ENCODE data around the gene ADNP.

The ADNP gene

DNA sequence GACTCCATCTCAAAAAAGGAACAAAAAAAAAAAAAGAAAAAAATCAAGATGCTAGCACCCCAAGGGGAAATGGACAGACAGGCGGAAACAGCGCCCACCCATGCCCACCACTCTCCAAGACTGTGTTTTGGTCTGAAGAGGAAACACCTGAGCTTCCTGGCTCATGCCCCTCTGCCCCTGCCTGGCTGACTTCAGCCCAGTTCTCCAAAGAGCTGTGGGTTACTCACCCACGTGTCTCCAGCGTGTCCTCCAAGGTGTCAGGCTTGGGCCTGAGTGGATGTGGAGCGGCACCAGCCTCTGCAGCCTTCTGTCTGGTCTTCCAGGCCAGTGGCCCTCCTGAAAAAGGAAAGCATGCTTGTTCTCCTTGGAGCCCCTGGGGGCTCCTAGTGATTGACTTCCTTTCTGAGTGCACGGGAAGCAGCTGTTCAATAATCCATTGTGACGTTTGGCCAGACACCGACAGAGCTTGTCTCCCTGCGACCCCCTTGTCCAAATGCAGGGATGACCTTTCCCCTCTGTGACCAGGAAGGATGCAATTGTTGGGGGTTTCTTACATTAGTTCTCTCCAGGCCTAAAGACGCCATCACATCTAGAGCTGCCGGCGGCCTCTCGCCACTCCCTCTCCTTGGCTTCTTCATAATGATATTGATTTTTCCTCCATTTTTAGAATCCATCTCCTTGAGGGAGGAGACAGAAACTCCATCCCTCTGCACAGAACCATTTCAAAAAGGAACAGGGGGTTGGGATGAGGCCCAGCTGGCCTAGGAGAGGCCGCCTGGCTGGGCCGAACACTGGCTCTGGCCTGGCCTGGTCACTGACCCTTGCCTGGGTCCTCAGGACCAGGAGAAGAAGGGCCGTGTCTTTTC lies 58.4 kb downstream of the ADNP start:
- DNase-seq (ENCODE audit: low read depth): no peak

DNA sequence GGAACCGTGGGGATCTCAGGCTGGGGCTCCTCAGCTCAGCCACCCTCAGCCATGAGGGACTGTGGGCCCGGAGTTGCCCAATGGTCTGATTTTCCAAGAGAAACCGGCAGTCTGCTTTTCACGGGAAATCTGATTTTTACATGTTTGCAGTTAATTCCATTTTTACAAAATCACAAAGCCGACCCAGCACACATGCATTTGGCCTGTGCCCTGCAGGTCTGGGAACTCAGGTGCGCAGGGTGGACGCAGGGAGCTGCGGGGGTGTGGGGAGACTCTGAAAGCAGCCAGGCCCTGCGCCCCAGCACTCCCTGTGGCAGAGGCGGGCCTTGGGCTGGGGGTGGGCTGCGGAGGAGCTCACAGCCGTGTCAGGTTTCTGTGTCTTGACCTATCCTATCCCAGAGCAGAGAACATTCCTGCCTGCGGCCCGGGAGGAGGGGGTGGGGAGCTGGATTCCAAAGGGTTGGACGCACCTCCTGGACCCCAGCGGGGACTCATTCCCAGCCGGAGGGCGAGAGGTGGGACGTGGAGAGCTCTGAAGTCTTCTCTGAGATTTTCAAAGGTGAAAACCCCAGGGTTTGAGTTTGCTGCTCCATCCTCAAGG lies 60.6 kb downstream of the ADNP start:
- no peak for DNase-seq (ENCODE audit: low read depth)

DNA sequence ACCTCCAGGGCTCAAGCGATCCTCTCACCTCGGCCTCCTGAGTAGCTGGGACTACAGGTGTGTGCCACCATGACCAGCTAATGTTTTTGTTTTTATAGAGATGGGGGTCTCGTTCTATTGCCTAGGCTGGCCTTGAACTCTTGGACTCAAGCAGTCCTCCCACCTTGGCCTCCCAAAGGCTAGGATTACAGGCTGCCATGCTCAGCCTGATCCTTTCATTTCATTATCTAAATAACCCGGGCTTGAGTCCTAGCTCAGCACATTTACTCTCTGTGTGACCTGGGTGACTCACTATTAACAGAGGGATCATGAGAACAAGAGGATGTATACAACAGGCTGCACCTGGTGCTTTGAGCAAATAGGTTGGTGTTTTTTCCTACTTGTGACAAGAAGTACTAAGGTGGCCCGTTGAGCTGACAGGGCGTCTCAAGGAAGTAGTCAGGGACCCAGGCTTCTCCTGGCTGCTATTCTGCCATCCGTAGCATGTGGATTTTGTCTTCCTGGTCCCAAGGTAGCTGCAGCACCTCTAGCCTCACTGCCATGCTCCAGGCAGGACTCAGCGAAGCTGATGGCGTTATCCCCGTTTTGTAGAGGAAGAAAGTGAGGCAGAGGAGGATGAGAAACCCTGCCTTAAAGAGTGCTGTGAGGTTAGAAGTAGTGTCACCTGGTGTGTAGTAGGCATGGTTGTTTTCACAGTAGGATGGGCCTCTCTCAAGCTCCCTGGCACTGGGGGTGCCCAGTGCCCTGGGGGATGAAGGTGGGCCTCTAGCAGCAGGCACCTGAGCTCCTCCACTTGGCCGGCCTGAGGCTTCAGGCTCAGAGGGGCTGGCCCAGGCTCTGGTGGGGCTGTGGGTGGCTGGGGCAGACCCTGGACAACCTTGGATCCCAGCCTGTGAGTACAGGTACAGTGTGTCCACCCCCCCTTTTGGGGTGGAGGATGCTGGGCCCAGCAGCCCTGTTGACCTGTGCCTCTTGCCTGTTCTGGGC lies 62.4 kb downstream of the ADNP start:
- DNase-seq (ENCODE audit: low read depth): no peak

DNA sequence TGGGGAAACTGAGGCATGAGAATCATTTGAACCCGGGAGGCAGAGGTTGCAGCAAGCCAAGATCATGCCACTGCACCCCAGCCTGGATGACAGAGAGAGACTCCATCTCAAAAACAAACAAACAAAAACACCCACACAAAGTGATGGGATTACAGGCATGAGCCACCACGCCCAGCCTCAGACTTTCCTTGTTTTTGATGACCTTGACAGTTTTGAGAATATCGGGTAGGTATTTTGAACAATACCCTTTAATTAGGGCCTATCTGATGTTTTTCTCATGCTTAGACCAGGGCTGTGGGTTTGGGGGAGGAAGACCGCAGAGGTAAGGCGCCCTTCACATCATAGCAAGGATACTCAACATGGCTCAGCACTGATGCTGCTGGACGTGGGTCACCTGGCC lies 63.4 kb downstream of the ADNP start:
- DNase-seq (ENCODE audit: low read depth): no peak

DNA sequence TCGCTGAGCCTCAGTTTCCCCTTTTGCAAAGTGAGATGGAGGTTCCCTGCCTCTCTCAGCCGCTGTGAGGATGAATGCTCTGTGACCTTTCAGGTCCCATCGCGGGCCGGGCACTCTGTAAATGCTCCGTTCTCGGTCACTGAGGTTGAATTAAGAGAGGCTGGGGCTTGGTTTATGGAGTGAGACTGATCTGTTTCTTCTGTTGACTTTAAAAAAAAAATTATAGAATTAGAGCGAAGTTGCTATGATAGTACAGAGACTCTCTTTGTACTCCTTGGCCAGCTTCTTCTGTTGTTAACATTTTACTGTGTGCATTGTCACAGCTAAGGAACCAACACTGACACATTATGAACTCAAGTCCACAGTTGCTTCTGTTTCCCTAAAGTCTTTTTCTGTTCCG lies 64.4 kb downstream of the ADNP start:
- DNase-seq (ENCODE audit: low read depth): no peak

DNA sequence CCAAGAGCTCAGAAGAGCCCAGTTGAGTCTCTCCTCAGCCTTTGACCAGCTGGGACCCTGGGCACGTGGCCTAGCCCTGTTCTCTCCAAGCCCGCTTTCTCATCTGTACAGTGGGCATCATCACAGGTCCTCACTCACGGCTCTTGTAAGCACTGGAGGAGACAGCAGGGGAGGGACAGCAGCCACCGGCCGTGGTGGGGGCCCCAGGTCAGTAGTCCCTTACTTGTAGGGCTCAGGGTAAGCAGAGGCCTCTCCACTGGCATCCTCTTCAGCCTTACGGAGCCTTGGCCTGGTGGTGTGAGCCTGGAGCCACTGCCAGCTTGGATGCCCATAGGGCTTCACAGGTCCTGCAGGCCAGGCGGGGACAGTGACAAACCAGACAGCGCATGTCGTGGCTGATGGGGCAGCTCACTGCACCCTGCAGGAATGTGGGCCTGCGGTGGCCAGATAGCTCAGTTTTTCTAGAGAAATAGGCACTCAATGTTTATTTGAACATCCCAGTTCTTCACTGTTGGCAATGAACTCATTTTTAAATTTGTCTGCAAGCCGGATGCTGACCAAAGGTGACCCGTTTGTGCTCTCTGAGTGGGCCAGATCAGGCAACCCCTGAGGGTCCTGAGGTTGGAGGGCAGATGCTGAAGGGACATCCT lies 65.1 kb downstream of the ADNP start:
- no peak for DNase-seq (ENCODE audit: low read depth)

DNA sequence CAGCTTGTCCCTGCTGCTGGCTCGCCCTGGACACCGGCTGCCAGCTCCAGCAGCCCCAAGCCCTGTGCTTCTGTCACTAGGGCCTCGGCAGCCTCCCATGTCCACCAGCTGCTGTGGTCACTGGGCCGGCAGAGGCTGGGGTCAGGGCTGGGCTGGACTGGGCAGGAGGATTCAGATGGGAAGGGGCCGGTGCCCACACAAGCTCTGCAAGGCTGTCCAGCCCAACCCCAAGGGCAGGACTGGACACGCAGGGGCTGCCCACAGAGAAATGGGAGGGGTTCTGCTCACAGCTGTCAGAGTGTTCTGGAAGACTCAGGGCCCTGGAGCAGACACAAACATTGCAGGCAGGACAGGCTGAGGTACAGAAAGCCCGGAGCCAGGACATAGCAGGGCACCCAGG lies 65.6 kb downstream of the ADNP start:
- DNase-seq (ENCODE audit: low read depth): no peak

DNA sequence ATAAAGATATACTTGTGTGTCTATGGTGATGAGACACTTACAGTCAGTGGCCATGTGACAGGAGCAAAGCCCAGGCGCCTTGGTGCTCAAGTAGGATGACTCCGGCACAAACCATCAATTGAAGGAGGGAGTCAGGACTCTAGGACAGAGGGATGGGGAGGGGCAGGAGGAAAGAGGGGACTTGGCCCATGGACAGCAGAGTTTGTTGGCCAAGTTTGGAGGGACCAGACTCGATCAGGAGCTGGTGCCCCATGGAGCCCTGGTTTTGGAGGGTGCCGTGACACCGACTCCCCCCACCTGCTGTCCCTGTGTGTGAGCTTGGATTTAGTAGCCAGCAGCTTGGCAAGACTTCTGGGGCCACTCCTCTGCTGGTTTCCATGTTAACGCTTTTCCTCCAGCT lies 66.1 kb downstream of the ADNP start:
- no peak for DNase-seq (ENCODE audit: low read depth)

DNA sequence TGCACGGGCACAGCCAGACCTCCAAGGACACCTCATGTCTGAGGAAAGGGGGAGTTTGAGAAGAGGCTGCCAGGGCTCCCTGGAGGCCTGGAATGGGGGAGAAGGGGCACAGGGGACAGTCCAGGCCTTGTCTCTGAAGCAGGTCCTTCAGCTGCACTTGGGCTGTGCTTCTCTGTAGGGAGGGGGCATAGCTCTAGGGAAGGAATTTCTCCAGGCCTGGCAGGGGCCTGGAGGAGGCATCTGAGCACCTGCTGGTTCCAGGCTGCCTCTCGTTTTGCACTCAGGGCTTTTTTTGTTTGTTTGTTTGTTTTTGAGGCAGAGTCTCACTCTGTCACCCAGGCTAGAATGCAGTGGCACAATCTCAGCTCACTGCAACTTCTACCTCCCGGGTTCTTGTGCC lies 68.7 kb downstream of the ADNP start:
- DNase-seq (ENCODE audit: low read depth): no peak

DNA sequence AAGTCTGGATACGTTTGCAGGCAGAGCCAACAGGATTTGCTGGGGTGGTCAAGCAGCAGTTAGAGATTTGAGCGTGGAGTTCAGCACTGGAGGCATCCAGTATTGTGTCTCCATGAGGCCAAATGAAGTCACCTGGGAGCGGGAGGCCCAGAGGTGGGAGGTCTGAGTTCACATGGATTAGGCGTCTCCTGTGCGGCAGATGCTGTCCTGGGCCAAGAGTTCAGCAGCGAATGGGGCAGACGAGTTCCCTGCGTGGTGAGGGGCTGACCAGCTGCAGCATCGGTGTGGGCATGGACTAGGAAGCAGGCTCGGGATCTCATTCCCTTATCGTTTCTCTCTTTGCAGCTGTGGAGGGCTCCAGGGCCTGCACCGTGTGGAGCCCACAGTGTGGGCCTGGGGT lies 70.2 kb downstream of the ADNP start:
- DNase-seq (ENCODE audit: low read depth): no peak

DNA sequence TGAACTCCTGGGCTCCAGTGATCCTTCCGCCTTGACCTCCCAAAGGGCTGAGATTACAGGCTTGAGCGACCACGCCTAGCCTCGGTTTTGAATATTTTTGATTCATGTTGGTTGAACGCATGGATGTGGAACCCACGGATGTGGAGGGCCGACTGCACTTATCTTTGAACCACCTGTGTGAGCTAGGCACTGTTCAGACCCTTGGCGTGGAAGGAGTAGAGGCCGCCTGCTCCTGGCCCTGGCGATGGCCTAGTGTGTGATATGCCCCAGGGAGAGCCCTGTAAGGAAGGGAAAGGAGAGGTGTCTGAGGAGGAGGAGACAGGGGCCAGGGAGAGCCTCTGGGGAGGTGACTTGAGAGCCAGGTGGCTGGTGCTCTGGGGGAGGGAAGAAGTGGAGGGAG lies 72.1 kb downstream of the ADNP start:
- DNase-seq (ENCODE audit: low read depth): no peak

DNA sequence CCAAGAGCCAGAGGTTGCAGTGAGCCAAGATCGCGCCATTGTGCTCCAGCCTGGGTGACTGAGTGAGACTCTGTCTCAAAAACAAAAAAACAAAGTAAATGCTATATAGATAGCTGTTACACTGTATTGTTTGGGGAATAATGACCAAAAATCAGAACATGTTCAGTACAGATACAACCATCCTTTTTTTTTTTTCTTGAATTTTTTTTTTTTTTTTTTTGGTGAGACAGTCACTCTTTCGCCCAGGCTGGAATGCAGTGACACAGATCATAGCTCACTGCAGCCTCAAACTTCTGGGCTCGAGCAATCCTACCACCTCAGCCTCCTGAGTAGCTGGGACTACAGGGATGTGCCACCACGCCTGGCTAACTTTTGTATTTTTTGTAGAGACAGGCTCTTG lies 72.7 kb downstream of the ADNP start:
- no peak for DNase-seq (ENCODE audit: low read depth)

DNA sequence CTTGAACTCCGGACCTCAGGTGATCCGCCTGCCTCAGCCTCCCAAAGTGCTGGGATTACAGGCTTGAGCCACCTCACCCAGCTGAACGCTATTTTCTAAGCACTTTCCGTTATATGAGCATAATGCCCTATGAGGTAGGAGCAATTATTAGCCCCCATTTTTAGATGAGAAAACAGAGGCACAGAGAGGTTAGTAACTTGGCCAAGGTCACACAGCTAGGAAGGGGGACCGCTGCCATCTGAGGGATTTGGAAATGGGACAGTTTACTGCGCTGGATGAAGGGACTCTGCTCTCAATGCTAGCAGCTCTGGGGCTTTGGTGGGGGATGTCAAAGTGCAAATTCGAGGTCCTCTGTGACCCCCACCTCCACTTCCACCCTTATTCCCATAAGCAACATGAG lies 73.9 kb downstream of the ADNP start:
- DNase-seq (ENCODE audit: low read depth): no peak

DNA sequence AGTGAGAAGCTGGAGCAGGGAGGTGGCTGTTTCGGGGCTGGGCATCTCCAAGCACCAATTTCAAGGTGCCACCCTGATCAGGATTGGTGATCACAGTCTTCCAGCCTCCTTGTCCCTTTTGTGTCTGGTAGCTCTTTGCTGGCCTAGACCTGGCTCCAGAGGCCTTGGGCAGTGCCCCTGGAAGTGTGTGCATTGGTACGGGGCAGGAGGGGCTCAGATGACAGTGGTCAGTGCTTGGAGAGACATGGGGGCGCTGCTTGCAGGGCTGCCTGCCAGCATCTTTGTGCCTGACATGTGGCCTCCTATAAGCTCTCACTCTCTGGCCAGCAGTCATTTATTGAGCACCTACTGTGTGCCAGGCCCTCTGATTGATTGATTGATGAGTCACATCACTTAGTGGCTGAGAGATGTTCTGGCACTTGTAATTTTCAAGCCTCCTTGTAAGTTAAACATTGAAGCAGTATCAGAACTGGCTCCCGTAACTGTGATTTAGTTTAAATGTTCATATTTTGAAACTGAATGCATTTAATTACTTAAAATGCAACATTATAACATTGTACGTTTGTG lies 74.7 kb downstream of the ADNP start:
- DNase-seq (ENCODE audit: low read depth): no peak

DNA sequence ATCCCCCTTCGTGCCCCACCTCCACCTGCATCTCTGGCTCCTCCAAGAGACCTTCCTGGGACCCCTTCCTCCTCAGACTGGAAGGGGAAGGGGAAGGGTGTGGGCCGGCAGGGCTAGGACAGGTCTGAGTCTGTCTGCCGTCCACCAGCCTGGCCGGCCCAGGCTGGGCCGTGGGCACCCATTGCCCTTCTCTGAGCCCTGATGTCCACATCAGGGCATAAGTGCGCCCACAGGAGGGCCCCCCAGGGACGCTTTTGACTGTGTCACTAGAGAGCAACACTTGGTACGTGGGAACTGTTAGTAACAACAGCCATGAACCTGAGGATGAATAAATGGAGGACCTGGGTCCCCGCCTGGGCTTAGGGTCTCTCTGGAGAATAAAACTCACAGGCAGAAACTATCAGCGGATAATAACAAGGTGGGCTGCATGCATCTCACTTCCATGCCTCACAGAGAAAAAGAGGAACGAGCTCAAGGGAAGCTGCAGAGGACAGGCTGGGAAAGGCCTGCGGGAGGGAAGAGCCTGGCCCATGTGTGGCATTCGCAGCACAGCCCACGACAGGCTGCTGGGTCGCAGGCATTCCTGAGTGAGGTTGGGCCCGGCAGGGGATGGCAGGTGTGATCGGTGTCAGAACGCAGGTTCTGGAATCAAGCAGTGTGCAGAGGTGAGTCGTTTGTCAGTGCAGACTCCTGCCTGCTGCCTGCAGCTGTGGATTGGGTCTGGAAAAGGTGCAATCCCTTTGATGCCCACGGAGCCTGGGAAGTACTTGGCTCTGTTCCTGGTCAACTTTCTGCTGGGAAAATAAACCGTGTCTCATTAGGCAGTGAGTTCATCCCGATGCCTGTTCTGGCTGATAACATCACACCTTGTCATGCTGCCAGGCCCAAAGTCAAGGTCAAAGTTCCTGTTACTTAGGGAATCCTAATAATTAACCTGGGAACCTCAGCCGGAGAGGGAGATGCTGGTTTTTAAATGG lies 75.5 kb downstream of the ADNP start:
- DNase-seq (ENCODE audit: low read depth): no peak

DNA sequence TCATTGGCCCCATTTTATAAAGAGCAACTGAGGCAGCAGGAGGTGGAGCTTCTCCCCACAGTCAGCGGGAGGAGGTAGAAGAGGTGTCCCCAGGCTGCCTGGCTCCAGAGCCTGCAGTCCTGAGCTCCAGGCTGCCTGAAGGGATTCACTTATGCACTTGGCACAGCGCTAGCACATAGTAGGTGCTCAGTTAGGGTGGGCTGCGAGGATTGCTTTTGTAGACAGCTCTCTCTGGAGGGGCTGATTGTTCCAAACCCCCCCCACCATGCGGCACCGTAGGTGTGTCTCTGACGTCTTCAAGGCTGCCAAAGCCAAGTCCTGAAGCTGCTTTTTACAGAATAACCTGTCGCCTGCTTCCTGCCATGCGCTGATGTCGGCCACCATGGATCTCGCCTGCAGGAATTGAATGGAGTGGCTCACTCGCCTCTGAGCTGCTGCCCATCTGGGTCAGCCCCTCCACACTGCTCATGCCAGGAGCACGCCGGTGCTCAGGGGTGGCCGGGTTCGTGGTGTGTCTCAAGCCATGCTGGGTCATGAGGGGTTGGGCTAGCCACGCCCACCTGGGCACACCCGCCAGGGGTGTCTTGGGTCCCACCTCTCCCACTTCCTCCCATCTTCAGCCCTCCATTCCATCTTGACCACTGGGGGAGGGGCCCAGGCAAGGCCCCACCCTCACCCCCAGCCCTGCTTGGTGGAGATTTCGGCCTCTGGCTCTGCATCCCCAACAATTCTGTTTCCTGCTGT lies 76.6 kb downstream of the ADNP start:
- no peak for DNase-seq (ENCODE audit: low read depth)

DNA sequence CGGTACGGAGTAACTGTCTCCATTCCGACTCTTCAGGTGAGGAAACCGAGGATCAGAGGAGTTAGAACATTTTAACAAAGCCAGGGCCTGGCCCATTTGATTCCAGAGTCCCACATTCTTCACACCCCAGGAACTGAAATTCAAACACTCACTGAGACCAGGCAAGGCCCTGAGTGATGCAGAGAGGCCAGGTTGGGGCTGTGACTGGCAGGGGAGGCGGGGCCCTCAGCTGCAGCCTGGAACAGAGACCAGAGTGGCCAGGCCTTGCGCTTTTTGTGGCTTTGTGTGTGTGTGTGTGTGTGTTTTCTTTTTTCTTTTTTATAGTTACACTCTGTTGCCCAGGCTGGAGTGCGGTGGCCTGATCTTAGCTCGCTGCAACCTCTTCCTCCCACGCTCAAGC lies 79.2 kb downstream of the ADNP start:
- DNase-seq (ENCODE audit: low read depth): no peak

DNA sequence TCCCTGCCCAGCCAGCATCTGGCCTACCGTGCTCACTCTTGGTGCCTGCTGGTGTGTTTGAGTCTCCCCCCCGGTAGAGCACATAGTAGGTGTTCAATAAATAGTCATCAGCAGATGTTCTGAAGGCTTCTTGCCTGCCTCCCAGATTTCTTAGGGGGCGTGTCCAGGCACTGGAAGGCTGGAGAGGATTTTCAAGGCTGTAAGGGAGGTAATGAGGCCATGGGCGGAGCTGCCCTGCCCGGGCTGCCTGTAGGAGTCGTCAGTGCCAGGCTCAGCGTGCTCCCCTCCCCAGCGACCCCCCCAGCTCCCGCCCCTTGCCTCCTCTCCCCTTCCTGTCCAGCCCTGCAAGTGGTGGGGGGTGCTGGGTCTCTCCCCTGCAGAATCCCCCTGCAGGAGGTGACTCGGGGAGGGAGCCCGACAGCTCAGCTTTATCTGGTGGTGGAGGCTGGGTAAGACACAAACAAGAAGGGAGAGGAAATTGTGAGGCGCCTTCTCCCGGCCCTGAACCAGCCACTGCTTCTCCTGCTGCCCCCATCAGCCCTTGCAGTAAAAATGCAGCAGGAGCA lies 80.4 kb downstream of the ADNP start:
- no peak for DNase-seq (ENCODE audit: low read depth)

DNA sequence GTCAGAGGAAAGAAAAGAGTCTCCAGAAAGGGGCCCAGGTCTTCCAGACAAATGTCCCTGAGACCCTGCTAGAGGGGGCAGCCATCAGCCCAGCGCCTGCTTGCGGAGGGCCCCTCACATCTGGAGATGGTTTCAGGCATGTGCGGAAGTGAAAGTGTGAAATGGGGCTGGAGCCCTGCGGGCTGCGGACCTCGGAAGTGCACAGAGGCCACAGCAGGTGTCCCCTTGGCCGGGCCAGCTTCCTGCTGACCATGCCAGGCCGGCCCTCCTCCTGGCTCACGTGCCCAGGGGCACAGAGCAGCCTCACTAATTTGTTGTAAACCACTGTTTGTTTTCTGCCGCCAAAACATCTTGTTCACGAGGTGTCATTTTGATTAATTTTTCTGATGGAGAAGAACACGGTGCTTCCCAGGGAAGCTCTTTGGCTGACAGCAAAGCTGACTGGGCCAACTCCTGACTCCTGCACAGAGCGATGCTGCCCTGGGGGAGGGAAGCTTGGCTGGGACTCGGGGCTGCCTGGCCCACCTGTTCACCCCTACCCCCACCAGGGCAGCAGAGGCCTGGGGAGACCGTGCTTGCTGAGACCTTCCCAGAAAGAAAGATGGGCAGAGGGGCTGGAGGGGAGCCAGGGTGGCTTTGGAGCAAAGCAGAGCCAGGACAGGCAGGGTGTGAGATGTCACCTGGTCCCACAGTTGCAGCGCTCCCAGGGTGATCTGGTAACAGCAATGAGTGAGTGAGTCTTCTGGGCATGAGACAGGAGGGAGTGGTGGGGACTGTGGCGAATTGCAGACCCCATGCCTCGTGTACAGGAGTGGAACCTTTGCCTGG lies 82.2 kb downstream of the ADNP start:
- no peak for DNase-seq (ENCODE audit: low read depth)

Data from fibroblast of the conjunctiva (primary cell).